Neural crest cell (in vitro differentiated cells): ENCODE data around the gene PCSK7. TPM values are rescaled to one million over a fixed set of nuclear protein-coding genes. Genes with fewer than 3 reads are reported as not detected.
A peak's percentile ranks its signal among the peaks of the same experiment; 100 is the strongest.

ENCODE experiments used
- DNase-seq: peaks from one replicate; pipeline ENCODE4 v3.0.0; 2021; ENCODE audit warnings: low read depth, mixed read lengths, low spot score
- H3K27ac Mint-ChIP-seq: one replicate; pipeline ENCODE4 v1.8.0; 2021; ENCODE audit warnings: mild to moderate bottlenecking, mixed read lengths; ENCODE audit not compliant: unreplicated experiment
- H3K27me3 Mint-ChIP-seq: 2 replicates; pipeline ENCODE4 v1.8.0; 2021; ENCODE audit warnings: low read depth, mild to moderate bottlenecking, mixed read lengths
- H3K36me3 Mint-ChIP-seq: 2 replicates; pipeline ENCODE4 v1.8.0; 2021; ENCODE audit warnings: low read depth, mild to moderate bottlenecking, mixed read lengths
- H3K4me1 Mint-ChIP-seq: 2 replicates; pipeline ENCODE4 v1.8.0; 2021; ENCODE audit warnings: mixed read lengths
- H3K4me3 Mint-ChIP-seq: one replicate; pipeline ENCODE4 v1.8.0; 2021; ENCODE audit warnings: mild to moderate bottlenecking, mixed read lengths
- H3K9me3 Mint-ChIP-seq: 2 replicates; pipeline ENCODE4 v1.8.0; 2021; ENCODE audit warnings: mixed read lengths
- CTCF ChIP-seq: fragments of 200-600 bp; sonication (generic); conservative IDR thresholded peaks from 2 replicates; pipeline ENCODE4 v1.5.0; 2021; ENCODE audit warnings: antibody characterized with exemption, mild to moderate bottlenecking
- total RNA-seq: library from RNA; stranded (reverse); gene quantifications from 2 replicates; pipeline ENCODE4 v1.2.1, GENCODE V29; 2021

The PCSK7 gene
- total RNA-seq, 1 donor from 2014 or later = 49.7 TPM

DNA sequence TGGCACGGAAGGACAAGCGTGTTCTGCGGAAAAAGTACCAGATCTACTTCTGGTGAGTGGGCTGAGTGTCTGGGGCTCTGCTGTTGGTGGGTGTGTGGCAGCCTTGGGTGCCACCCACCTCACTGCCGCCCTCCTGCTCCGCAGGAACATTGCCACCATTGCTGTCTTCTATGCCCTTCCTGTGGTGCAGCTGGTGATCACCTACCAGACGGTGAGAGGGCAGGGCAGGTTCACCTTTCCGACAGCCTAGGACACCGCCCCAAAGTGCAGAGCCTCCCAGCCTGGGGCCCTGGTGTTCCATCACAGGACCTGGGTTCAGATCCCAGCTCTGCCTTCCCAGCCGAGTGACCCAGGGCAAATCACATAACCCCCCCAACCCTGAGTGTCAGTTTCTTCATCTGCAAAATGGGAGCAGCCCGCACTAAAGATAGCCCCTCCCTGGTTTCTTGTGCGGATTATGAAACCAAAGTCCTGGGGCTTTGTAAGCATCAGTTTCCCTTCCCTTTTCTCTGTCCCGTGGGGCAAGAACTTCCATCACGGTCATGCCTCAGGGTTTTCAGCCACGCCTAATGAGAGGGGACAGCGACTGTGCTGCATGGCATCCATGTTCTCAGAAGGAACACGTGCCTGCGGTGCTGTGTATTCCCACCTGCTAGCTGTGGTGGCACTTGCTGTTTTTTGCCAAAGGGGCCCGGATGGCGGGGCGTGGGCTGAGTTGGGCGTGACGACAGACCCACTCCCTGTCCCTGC is 42.5 kb downstream of the PCSK7 start:
- H3K36me3 Mint-ChIP-seq = no peaks in the 10 kb centered on the region
- no peak overlapping the region for H3K27ac Mint-ChIP-seq
- peaks cover 7% of the 10 kb centered on the region for H3K4me1 Mint-ChIP-seq
- no peaks in the 10 kb centered on the region for H3K27me3 Mint-ChIP-seq
- DNase-seq = no peak
- H3K4me3 Mint-ChIP-seq = no peak overlapping the region
- TF ChIP-seq CTCF = no peak
- H3K9me3 Mint-ChIP-seq = no peaks in the 10 kb centered on the region

GRCh38 chr11:117188620-117189081 is 43.2 kb downstream of the PCSK7 start:
- Mint-ChIP-seq H3K4me1 (peaks cover 7% of the 10 kb centered on the region), H3K27ac (no peak overlapping the region), H3K36me3 (no peaks in the 10 kb centered on the region), H3K9me3 (no peaks in the 10 kb centered on the region), H3K4me3 (no peak overlapping the region), H3K27me3 (no peaks in the 10 kb centered on the region)
- no peak for TF ChIP-seq CTCF
- no peak for DNase-seq

GRCh38 chr11:117187799-117188481 is 43.9 kb downstream of the PCSK7 start:
- no peaks in the 10 kb centered on the region for H3K9me3 Mint-ChIP-seq
- H3K27ac Mint-ChIP-seq = peak overlapping the region; percentile 43
- no peak for TF ChIP-seq CTCF
- H3K27me3 Mint-ChIP-seq = no peaks in the 10 kb centered on the region
- peaks cover 7% of the 10 kb centered on the region for H3K4me1 Mint-ChIP-seq
- DNase-seq = no peak
- H3K4me3 Mint-ChIP-seq = no peak overlapping the region
- H3K36me3 Mint-ChIP-seq = no peaks in the 10 kb centered on the region

DNA sequence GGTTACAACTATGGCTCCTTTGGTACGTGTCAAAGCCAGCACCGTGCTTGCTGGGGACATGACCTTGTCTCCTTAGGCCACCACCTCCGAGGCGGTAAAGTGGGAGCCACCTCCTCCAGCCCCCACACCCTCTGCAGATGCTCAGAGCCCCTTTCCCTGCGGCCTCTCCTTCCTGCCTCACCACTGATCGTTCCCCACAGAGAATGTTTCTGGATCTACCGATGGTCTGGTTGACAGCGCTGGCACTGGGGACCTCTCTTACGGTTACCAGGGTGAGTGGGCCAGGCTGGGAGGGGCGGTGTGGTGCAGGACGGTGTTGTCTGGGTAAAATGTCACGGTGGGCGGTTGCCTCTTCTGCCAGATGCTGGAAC is 44.5 kb downstream of the PCSK7 start:
- H3K36me3 Mint-ChIP-seq = no peaks in the 10 kb centered on the region
- no peaks in the 10 kb centered on the region for H3K27me3 Mint-ChIP-seq
- H3K9me3 Mint-ChIP-seq = no peaks in the 10 kb centered on the region
- DNase-seq = no peak
- peak overlapping the region; percentile 12 for H3K27ac Mint-ChIP-seq
- no peak for TF ChIP-seq CTCF
- peaks cover 7% of the 10 kb centered on the region for H3K4me1 Mint-ChIP-seq
- H3K4me3 Mint-ChIP-seq = no peak overlapping the region

DNA sequence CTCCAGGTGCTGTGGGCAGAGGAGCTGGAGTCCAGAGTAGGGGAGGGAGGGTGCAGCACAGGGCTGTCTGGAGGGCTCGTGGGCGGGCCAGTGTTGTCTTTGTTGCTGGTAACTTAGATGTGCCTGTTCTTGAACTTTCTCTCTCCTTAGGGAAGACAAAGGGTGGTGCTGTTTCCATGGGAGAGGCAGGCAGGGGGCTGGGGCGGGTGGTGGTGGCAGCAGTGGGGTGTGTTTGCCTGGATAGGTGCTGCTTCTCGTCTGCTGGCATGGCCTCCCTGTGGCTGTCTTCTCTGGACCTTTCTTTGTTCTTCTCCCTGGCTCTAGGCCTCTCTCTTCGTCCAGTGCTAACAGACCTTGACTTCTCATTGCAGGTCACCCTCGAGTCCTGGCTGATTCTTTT is 44.9 kb downstream of the PCSK7 start:
- Mint-ChIP-seq H3K4me1 (peaks cover 7% of the 10 kb centered on the region), H3K27me3 (no peaks in the 10 kb centered on the region), H3K27ac (peak overlapping the region; percentile 46), H3K36me3 (no peaks in the 10 kb centered on the region), H3K4me3 (no peak overlapping the region), H3K9me3 (no peaks in the 10 kb centered on the region)
- no peak for DNase-seq
- TF ChIP-seq CTCF = no peak
